SK-N-MC (cell line): ENCODE measurements around the gene NHS.

Experiments
- EZH2 ChIP-seq: fragments of 200-600 bp; sonication (generic); IDR thresholded peaks from one replicate; pipeline ENCODE4 v1.6.1; 2017; ENCODE audit warnings: antibody characterized with exemption
- POLR2AphosphoS5 ChIP-seq: IDR thresholded peaks from 2 replicates; pipeline ENCODE4 v1.6.1; 2012; ENCODE audit warnings: mild to moderate bottlenecking, low read depth, low read length, borderline replicate concordance

GRCh38 chrX:17622331-17622730 is 247.3 kb downstream of the NHS start:
- no peak for TF ChIP-seq POLR2AphosphoS5
- no peak for TF ChIP-seq EZH2
